GM12864 (cell line): ENCODE data around the gene SLC23A2.

Source experiments
- DNase-seq: peaks from one replicate; pipeline ENCODE4 v3.0.0-alpha.2; 2011; ENCODE audit warnings: low read depth
- H3K4me3 ChIP-seq: 2 replicates; pipeline ENCODE4 v1.5.1; 2011; ENCODE audit warnings: mild to moderate bottlenecking, low read depth, low read length, control low read depth
- TF ChIP-seq, protein P1 (sequence below): IDR thresholded peaks from 2 replicates; pipeline ENCODE4 v1.5.1; 2011; ENCODE audit warnings: low read depth, mild to moderate bottlenecking, moderate library complexity, low read length, control low read depth, inconsistent platforms; ENCODE audit errors: missing control alignments

The SLC23A2 gene

DNA sequence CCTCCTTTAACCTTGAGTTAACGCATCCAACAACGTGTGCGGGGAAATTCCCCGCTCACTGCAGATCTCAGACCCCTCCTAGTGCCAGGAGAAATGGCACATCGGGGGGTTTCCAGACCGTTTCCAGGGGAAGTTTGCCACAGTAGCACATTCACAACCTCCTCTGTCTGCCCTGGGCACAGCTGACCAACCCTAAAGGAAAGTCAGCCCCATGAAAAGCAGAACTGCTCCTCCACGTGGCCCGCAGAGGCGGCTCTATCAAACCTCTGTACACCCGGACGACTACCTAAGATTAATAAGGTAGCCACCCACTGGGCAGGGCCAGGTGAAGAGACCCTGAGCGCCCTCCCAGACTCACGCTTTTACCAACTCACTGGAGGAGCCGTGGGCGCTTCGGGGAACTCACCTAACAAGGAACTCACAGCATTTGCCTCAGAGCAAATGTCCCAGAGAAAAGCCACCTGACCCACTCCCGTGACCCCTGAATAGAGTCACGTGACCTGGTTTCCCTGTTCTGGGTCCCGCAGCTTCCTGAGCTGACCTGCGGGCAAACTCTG, 186.5 kb downstream of the SLC23A2 start:
- peak overlapping the region; percentile 61 for H3K4me3 ChIP-seq
- TF ChIP-seq, protein P1, sequence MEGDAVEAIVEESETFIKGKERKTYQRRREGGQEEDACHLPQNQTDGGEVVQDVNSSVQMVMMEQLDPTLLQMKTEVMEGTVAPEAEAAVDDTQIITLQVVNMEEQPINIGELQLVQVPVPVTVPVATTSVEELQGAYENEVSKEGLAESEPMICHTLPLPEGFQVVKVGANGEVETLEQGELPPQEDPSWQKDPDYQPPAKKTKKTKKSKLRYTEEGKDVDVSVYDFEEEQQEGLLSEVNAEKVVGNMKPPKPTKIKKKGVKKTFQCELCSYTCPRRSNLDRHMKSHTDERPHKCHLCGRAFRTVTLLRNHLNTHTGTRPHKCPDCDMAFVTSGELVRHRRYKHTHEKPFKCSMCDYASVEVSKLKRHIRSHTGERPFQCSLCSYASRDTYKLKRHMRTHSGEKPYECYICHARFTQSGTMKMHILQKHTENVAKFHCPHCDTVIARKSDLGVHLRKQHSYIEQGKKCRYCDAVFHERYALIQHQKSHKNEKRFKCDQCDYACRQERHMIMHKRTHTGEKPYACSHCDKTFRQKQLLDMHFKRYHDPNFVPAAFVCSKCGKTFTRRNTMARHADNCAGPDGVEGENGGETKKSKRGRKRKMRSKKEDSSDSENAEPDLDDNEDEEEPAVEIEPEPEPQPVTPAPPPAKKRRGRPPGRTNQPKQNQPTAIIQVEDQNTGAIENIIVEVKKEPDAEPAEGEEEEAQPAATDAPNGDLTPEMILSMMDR, result no peak
- no peak for DNase-seq

DNA sequence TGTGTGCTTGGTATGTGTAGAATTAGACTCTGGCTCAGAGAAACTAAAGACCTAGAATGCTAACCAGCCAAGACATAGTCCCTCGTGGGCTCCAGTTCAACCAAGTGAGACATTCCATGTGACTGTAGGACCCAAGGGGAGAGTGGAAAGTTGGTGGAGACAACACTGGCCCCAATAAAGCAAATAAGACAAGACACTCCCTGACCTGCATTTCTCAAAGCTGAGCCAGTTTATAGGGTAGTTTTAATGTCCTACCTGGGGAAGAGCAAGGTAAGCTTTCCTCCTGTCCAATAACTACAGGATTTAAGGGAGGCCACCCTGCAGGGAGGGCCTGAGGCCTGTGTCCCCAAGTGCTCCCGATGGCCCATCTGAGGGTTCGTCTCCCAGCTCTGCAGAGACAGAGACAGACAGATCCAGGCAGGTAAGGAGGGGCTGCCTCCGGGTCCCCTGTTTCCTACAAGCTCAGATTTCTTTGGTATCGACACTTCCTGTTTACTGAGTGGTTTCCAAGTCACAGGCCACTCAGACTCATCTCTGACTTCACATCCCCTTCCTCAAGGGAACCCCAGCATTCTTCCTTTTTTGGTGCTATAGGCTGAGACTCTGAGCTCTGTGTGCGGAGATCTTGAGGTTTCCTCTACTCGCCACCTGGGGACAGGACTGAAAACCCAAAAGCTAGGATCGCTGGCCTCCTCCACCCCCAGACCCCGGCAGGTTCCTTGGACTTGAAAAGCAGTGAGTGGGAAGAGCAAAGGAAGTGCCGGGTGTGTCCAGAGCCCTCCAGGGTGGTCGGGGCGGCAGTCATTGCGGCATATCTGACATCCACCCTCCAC, 187.2 kb downstream of the SLC23A2 start:
- peak overlapping the region; percentile 61 for H3K4me3 ChIP-seq
- TF ChIP-seq, protein P1, result no peak
- peak; percentile 89 for DNase-seq

DNA sequence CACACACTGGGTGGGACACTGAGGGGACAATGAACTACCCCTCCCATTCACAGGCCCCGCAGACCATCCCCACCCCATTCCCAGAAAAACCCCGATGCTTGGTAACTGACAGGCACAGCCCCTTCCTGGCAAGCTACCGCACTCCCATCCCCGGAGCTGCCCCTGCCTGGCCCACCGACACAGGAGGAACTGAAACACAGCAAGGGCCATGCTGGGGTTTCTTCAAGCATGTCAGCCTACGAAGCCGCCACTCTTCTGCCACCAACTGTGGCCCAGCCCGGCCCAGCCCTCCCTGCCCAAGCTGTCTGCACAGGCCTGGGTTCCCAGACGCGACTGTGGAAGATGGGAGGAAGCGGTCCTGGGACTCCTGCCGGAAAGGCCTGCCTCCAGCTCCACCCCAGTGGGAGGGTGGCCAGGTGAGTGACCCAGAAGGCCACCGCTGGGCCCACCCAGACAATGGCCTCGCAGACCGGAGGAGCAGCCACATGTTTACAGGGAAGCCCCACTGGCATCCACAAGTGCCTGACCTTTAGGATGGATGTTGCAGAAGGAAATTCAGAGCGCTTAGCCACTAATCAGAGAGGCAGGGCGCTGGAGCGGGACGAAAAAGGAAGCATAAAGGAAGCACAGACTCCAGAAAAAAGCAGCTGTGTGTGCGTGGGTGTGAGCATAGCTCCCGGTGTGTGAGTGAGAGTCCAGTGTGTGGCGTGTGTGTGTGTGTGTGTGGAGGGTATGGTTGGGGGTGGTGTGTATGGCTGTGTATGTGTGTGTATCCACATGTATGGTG, 188.0 kb downstream of the SLC23A2 start:
- H3K4me3 ChIP-seq, result peak overlapping the region; percentile 61
- TF ChIP-seq, protein P1, result no peak
- DNase-seq, result no peak

DNA sequence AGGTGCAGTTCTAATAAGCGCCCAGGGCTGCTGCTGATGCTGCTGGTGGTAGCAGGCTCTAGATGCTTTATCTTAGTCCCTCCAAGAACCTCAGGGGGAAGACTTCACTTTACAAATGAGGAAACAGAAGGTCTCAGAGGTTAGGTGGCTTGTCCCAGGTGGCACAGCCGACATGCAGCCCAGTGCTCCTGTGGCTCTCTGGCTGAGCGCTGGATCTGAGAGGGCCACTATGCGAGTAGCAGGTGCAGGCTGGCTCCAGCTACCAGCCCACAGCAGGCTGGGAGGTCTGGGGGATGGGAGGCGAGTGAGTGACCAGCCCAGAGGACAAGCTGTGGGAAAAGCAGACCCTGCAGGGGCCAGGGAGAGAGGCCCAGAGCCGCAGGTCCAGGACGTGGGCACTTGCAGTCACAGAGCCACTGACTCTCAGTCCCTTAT, 188.7 kb downstream of the SLC23A2 start:
- TF ChIP-seq, protein P1, result no peak
- peak overlapping the region; percentile 61 for H3K4me3 ChIP-seq
- DNase-seq, result no peak

DNA sequence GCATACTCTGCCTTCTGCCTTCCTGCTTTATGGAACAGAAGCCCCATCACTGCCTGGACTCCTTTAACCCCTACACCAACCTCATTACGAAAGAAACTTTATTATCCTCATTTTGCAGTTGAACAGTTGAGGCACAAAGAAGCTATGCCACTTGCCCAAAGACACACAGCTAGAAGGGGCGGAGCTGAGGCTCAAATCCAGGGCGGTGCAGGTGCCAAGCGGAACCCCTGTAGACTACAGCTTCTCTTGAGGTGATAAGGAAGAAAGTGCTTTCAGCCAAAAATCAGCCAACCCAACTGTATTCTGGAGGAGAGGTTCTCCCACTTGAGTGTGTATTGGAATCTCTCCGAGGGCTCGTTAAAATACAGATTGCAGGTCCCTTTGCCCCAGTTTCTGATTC, 189.1 kb downstream of the SLC23A2 start:
- H3K4me3 ChIP-seq, result peak overlapping the region; percentile 61; the same call in 1 of the 2 replicates
- no peak for DNase-seq
- TF ChIP-seq, protein P1, result no peak

DNA sequence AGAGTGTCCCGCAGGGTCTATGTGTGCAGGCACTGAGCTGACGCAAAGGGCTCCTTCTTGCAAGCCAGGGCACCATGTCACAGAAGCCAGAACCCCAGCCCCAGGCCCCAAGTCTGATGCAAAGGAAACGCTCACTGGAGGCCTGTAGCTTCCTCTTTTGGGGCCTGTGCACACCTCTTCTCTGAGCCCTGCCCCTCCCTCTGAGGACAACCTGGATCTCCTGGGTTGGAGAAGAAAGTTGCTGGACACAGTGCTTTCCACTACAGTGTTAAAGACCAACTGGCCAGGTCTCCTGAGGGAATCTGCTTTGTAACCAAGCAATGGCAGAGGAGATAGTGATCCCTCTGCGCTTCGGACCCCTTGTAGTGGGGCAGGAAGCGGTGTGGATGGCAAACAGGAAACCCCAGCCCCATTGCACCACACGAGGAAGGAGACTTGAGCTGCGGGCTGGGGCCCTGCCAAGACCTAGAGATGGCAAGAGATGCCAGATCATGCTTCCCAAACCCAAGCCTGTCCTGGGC, 189.6 kb downstream of the SLC23A2 start:
- H3K4me3 ChIP-seq, result no peak overlapping the region
- TF ChIP-seq, protein P1, result no peak
- no peak for DNase-seq
